ENCODE data around the gene PLEKHA4.

DNA sequence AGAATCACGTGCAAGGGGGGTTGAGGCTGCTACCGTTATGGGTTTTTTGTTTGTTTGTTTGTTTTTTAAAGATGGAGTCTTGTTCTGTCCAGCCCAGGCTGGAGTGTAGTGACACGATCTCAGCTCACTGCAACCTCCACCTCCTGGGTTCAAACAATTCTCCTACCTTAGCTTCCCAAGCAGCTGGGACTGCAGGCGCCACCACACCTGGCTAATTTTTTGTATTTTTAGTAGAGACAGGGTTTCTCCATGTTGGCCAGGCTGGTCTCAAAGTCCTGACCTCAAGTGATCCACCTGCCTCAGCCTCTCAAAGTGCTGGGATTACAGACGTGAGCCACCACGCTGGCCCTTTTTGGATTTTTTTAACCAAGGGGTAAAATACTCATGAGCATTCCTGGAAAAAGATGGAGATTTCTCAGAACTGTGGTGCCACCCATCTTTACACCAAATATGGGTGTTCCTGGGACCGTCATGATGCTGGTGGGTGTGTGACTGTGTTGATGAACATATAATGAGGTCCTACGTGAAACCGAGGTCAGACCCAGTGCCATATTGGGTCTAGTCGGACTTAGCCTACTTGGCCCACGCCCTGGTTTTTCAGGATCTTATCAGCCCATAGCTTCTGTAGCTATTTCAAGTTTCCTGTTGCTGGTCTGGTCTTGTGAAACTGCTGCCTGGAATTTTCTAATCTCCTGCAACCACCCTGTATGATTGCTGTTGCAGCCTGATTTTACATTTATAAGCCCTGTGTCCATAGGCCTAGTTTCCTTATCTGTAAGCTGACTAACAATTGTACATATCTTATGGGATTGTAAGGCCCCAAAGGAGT lies 10.0 kb upstream of the PLEKHA4 start:
- TF ChIP-seq, protein P1, sequence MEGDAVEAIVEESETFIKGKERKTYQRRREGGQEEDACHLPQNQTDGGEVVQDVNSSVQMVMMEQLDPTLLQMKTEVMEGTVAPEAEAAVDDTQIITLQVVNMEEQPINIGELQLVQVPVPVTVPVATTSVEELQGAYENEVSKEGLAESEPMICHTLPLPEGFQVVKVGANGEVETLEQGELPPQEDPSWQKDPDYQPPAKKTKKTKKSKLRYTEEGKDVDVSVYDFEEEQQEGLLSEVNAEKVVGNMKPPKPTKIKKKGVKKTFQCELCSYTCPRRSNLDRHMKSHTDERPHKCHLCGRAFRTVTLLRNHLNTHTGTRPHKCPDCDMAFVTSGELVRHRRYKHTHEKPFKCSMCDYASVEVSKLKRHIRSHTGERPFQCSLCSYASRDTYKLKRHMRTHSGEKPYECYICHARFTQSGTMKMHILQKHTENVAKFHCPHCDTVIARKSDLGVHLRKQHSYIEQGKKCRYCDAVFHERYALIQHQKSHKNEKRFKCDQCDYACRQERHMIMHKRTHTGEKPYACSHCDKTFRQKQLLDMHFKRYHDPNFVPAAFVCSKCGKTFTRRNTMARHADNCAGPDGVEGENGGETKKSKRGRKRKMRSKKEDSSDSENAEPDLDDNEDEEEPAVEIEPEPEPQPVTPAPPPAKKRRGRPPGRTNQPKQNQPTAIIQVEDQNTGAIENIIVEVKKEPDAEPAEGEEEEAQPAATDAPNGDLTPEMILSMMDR (conservative IDR thresholded peaks at IDR 0.05; ENCODE audit: low read length), result no peak
- TF ChIP-seq EZH2phosphoT487 (IDR thresholded peaks at IDR 0.05; ENCODE audit: borderline replicate concordance, low read depth, low read length), result no peak

Measured in OCI-LY7 (cell line).